Transverse colon (tissue), 4 donors: ENCODE measurements around the gene NME9. TPM values are rescaled to one million over a fixed set of nuclear protein-coding genes. Genes with fewer than 3 reads are reported as not detected.
A peak's percentile ranks its signal among the peaks of the same experiment; 100 is the strongest.

ENCODE experiments used
- DNase-seq: peaks from one replicate; pipeline ENCODE4 v3.0.0-alpha.2; 2019
- H3K27ac ChIP-seq, 4 donors: fragments of 200-600 bp; sonication (generic); 2 replicates each; pipeline ENCODE4 v1.5.1; 2016 to 2018; ENCODE audit warnings: inconsistent platforms in 4 of 4
- H3K27me3 ChIP-seq: fragments of 200-600 bp; sonication (generic); 2 replicates; pipeline ENCODE4 v1.5.1; 2017; ENCODE audit warnings: inconsistent platforms
- H3K36me3 ChIP-seq, 4 donors: fragments of 200-600 bp; sonication (generic); 2 replicates each; pipeline ENCODE4 v1.5.1; 2017 to 2019; ENCODE audit warnings: inconsistent platforms in 4 of 4
- H3K4me1 ChIP-seq, 4 donors: fragments of 200-600 bp; sonication (generic); 2 replicates each; pipeline ENCODE4 v1.5.1; 2017 to 2020; ENCODE audit warnings: inconsistent platforms in 4 of 4
- H3K4me3 ChIP-seq, 4 donors: fragments of 200-600 bp; sonication (generic); 1 replicate in 1 of 4; 2 replicates in 3 of 4; pipeline versions ENCODE4 v1.5.1 to v1.6.1; 2017 to 2019; ENCODE audit warnings: inconsistent platforms in 4 of 4
- H3K9me3 ChIP-seq, 2 donors: fragments of 200-600 bp; sonication (generic); 2 replicates each; pipeline ENCODE4 v1.5.1; 2017 to 2019; ENCODE audit warnings: inconsistent platforms in 2 of 2
- EP300 ChIP-seq: sonication (generic); formaldehyde crosslinking; IDR thresholded peaks from one replicate; pipeline ENCODE4 v1.6.1; 2017; ENCODE audit warnings: antibody characterized with exemption, low read depth
- POLR2A ChIP-seq: fragments of 450-650 bp; IDR thresholded peaks from one replicate; pipeline ENCODE4 v1.6.1; 2016; ENCODE audit warnings: antibody characterized with exemption, mild to moderate bottlenecking, moderate library complexity
- POLR2AphosphoS5 ChIP-seq, 3 donors: sonication (generic); formaldehyde crosslinking; IDR thresholded peaks; one replicate each; pipeline ENCODE4 v1.6.1; 2016; ENCODE audit warnings: antibody characterized with exemption in 3 of 3
- WGBS, 2 donors: methylation state at CpG; one replicate each; pipeline ENCODE4 v1.1.5; 2018; ENCODE audit warnings: low coverage in 1 of 2; 5-methylcytosine and 5-hydroxymethylcytosine counted together
- in situ Hi-C, 4 donors: fragments of 200-750 bp; cut with MboI; loops; one replicate each; pipeline versions ENCODE4 v1.15.0 to v1.15.1; 2017; ENCODE audit warnings: low sequenced_read_pairs in 3 of 4, low pct_ligation_motif_present in 1 of 4, low pct_unique_long_range_greater_than_20kb in 1 of 4
- intact Hi-C: fragments of 100-400 bp; cut with DNase I; formaldehyde crosslinking; loops from one replicate; pipeline ENCODE4 v1.15.1; 2023; ENCODE audit warnings: low total_unique reads
- total RNA-seq, 4 donors: library from RNA; depleted of rRNA; stranded (reverse); fragments of >200 nt; gene quantifications; one replicate each; pipeline ENCODE4 v1.1.0, GENCODE V29; 2016
- TF ChIP-seq, protein P1 (sequence below), 5 experiments: fragments of 200-600 bp in 3 of 5; fragments of 450-650 bp in 2 of 5; sonication (generic) in 3 of 5; IDR thresholded peaks; 1 replicate in 2 of 5; 2 replicates in 3 of 5; pipeline ENCODE4 v1.5.1; 2016 to 2017; ENCODE audit warnings: antibody characterized with exemption in 5 of 5, inconsistent platforms in 3 of 5, mild to moderate bottlenecking in 2 of 5, moderate library complexity in 1 of 5

Gene NME9
- total RNA-seq, 4 donors from 2014 or later = not detected

DNA sequence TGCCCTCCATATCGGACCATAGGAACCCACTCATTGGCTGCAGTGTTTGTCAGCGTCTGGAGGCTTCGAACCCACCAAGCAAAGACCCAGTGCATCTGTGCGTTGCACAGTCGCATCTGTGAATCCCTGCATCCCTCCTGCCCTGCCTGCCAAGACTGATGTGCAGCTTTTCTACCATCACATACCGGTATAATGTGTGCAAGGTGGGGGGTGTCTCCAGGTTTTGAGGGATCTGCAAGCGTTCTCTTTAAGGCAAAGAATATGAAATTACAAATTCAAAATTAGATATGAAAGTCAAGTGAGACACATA, 288 bp upstream of the NME9 start:
- Histone ChIP-seq H3K4me1 (peaks cover 0 to 13% (median 8%) of the 10 kb centered on the region in 4 donors), H3K36me3 (no peaks in the 10 kb centered on the region), H3K9me3 (no peaks in the 10 kb centered on the region), H3K27me3 (no peaks in the 10 kb centered on the region), H3K27ac (peak overlapping the region in 1 of 4 donors; percentile 49), H3K4me3 (peak overlapping the region in 3 of 4 donors; percentile 41 to 87 (median 59))
- DNase-seq = no peak
- in situ Hi-C loops = loop anchor here in 1 of 4 donors (10.0 kb wide), 1 partner anchor 265 kb away; the partner anchor contains the start of gene CEP70
- TF ChIP-seq, protein P1, sequence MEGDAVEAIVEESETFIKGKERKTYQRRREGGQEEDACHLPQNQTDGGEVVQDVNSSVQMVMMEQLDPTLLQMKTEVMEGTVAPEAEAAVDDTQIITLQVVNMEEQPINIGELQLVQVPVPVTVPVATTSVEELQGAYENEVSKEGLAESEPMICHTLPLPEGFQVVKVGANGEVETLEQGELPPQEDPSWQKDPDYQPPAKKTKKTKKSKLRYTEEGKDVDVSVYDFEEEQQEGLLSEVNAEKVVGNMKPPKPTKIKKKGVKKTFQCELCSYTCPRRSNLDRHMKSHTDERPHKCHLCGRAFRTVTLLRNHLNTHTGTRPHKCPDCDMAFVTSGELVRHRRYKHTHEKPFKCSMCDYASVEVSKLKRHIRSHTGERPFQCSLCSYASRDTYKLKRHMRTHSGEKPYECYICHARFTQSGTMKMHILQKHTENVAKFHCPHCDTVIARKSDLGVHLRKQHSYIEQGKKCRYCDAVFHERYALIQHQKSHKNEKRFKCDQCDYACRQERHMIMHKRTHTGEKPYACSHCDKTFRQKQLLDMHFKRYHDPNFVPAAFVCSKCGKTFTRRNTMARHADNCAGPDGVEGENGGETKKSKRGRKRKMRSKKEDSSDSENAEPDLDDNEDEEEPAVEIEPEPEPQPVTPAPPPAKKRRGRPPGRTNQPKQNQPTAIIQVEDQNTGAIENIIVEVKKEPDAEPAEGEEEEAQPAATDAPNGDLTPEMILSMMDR (IDR thresholded peaks at IDR 0.05) = no peak
- TF ChIP-seq POLR2A (no peak), EP300 (no peak), POLR2AphosphoS5 (IDR thresholded peaks at IDR 0.05) (no peak)
- 14% methylated on average over 6 of the region's 7 CpGs; no CpG with 5 or more reads in 1 of the 2 donors for WGBS, 2 donors
- intact Hi-C loops = no loop called here

DNA sequence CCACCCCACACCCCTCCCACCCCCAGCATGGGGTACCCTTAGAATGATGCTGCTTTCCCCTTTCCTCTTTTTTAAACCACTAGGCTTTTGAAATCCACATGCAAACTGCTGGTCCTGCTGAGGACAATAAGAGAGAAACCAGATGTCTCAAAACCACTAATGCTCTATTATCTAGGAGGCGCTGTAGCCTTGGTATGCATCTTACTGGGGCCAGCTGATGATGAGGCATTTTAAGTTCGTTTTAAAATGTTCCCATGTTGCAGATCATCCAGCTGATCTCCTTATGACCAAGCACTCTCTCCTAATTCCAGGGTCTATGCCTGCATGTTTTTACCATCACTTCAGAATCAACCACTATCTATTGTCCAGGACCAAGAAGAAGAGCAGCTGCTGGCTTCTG, 1.3 kb downstream of the NME9 start:
- in situ Hi-C loops (no loop called here), intact Hi-C loops (no loop called here)
- no peak for DNase-seq
- Histone ChIP-seq H3K9me3 (no peaks in the 10 kb centered on the region), H3K4me1 (peaks cover 0 to 13% (median 8%) of the 10 kb centered on the region in 4 donors), H3K27me3 (no peaks in the 10 kb centered on the region), H3K4me3 (no peak overlapping the region), H3K27ac (no peak overlapping the region), H3K36me3 (no peaks in the 10 kb centered on the region)
- WGBS, 2 donors = 7 to 34% methylated on average over 2 of the region's 2 CpGs
- TF ChIP-seq POLR2AphosphoS5 (IDR thresholded peaks at IDR 0.05) (no peak), EP300 (no peak), POLR2A (no peak)
- TF ChIP-seq, protein P1 (IDR thresholded peaks at IDR 0.05) = no peak

DNA sequence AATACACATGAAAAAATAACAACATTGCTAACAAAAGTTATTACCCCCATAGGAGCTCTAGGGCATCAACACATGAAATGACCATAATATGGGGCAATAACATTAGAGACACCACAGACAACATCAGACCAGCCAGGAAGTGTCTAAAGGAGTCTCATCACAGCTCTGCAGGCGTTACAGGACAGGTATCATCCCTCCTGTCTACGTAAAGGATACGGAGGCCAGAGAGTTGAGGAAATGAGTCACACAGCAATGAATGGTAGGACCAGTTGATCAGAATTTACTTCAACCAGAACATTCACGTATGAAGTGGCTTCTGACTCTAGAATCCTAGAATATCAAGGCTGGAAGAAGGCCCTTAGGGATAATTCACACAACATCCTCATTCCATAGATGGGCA, 1.8 kb downstream of the NME9 start:
- intact Hi-C loops (no loop called here), in situ Hi-C loops (no loop called here)

DNA sequence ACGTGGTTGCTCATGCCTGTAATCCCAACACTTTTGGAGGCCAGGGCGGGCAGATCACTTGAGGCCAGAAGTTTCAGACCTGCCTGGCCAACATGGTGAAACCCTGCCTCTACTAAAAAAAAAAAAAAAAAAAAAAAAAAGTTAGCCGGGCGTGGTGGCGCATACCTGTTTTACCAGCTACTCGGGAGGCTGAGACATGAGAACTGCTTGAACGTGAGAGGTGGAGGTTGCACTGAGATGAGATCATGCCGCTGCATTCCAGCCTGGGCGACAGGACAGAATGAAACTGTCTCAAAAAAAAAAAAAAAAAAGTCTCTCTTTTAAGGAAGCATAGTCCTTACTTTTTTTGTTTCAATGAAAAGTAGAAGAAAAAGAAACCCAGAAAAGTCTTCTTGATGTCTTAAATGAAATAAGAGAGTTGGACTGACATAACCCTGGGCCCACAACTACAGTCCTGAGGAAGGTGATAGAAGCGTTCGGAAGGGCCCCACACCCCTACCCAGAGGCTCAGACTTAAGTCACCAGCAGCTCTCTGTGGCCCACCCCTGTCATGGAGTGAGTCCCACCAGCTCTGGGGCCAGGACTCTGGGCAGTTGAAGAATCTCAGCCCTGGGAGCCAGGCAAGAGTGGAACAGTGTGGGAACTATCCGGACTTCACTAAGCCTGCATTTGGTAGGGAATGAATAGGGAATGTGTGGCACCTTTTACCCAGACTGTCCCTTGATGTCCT, 2.6 kb downstream of the NME9 start:
- intact Hi-C loops (no loop called here), in situ Hi-C loops (no loop called here)
- 71 to 90% methylated on average over 4 to 12 of the region's 12 CpGs for WGBS, 2 donors
- Histone ChIP-seq H3K27ac (no peak overlapping the region), H3K4me1 (peaks cover 0 to 13% (median 8%) of the 10 kb centered on the region in 4 donors), H3K9me3 (no peaks in the 10 kb centered on the region), H3K4me3 (no peak overlapping the region), H3K27me3 (no peaks in the 10 kb centered on the region), H3K36me3 (no peaks in the 10 kb centered on the region)
- DNase-seq = no peak
- TF ChIP-seq, protein P1 (IDR thresholded peaks at IDR 0.05) = no peak
- no peak for TF ChIP-seq POLR2A
- no peak for TF ChIP-seq EP300
- no peak for TF ChIP-seq POLR2AphosphoS5 (IDR thresholded peaks at IDR 0.05)

More for the DNA sequence above, 1.8 kb downstream of the NME9 start:
- Histone ChIP-seq H3K27me3 (no peaks in the 10 kb centered on the region), H3K9me3 (no peaks in the 10 kb centered on the region), H3K36me3 (no peaks in the 10 kb centered on the region), H3K27ac (no peak overlapping the region), H3K4me3 (no peak overlapping the region), H3K4me1 (peaks cover 0 to 13% (median 8%) of the 10 kb centered on the region in 4 donors)
- 65 to 80% methylated on average over 1 to 4 of the region's 4 CpGs for WGBS, 2 donors
- no peak for DNase-seq
- TF ChIP-seq, protein P1 (IDR thresholded peaks at IDR 0.05) = no peak
- TF ChIP-seq EP300 (no peak), POLR2AphosphoS5 (IDR thresholded peaks at IDR 0.05) (no peak), POLR2A (no peak)
